ENCODE measurements around the gene GNL3. TPM values are rescaled to one million over a fixed set of nuclear protein-coding genes. Genes with fewer than 3 reads are reported as not detected.

GNL3 gene
- total and polyA plus RNA-seq, 2 of the 8 experiments (the other 6 are each of a cell fraction or from before 2014, with no cell fraction given), result 45.5 to 184 TPM

DNA sequence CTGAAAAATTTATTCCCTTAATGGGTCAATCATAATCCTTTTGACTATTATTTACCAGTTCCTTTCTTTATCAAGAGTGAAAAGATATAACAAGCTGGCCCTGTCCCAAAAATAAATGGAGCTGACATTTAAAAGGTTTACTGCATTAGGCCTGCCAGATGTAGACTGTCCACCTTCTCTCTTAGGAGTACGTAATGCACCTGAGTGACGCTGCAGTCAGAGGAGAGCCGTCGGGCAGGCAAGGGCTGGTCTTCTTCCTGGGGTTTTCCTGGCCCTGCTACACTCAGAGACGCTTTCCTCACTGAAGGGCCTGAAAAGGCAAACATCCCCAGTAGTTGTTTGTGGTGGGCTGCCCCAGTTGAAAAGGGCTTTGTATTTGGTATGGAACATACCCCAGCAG, 57.3 kb downstream of the GNL3 start:
- Histone ChIP-seq H3K9me3 (ENCODE audit: insufficient read depth in 2 of 2, low read depth in 1 of 2, low read length in 1 of 2) (no peaks in the 10 kb centered on the region), H3K36me3 (ENCODE audit: control insufficient read depth in 2 of 4, insufficient read depth in 4 of 4, low read length in 3 of 4) (peaks cover 10 to 63% (median 47%) of the 10 kb centered on the region in 4 experiments; a peak in 7 of 8 replicates), H4K5ac (ENCODE audit: insufficient read length, low read depth, low read length) (no peak overlapping the region), H3K79me2 (ENCODE audit: control insufficient read depth in 1 of 2, insufficient read depth in 2 of 2, low read length in 2 of 2) (no peaks in the 10 kb centered on the region), H2BK120ac (replicated peaks; ENCODE audit: low read depth, low read length) (no peak overlapping the region), H2BK20ac (ENCODE audit: low read length) (no peak overlapping the region), H3K14ac (ENCODE audit: insufficient read length) (no peak overlapping the region), H3K9ac (replicated peaks in 1 of 4; ENCODE audit: extremely low read depth in 1 of 4, low read depth in 3 of 4, low read length in 3 of 4) (no peak overlapping the region), H3K23me2 (ENCODE audit: low read depth, low read length) (no peaks in the 10 kb centered on the region), H3K18ac (ENCODE audit: extremely low read depth, low read length) (no peak overlapping the region), H3K56ac (replicated peaks; ENCODE audit: insufficient read length, low read depth, low read length) (no peak overlapping the region), H2BK5ac (ENCODE audit: low read depth, low read length) (no peak overlapping the region), H2AK5ac (ENCODE audit: low read depth, low read length) (no peak overlapping the region), H4K20me1 (replicated peaks in 1 of 2; ENCODE audit: control insufficient read depth in 1 of 2, insufficient read depth in 2 of 2, low read length in 2 of 2) (peaks cover 0 to 4% of the 10 kb centered on the region in 2 experiments), H4K8ac (ENCODE audit: extremely low read depth, insufficient read depth, low read length) (no peak overlapping the region), H2AFZ (ENCODE audit: low read length) (no peak overlapping the region), H3K23ac (ENCODE audit: insufficient read length) (no peak overlapping the region), H3K79me1 (ENCODE audit: low read depth, low read length) (no peaks in the 10 kb centered on the region), H2BK12ac (ENCODE audit: low read depth, low read length) (no peak overlapping the region), H3K4me2 (ENCODE audit: insufficient read depth in 1 of 2, low read depth in 2 of 2, low read length in 2 of 2) (no peak overlapping the region), H3K4me3 (ENCODE audit: extremely low read depth in 1 of 4, insufficient read depth in 2 of 4, low read depth in 3 of 4, low read length in 4 of 4) (no peak overlapping the region), H4K91ac (replicated peaks; ENCODE audit: insufficient read length, low read length) (no peak overlapping the region), H3K27ac (ENCODE audit: low read depth, low read length) (no peak overlapping the region), H2BK15ac (ENCODE audit: low read length) (no peak overlapping the region), H3K27me3 (replicated peaks in 1 of 4; ENCODE audit: control insufficient read depth in 3 of 4, extremely low read depth in 1 of 4, insufficient read depth in 3 of 4, low read length in 3 of 4) (no peaks in the 10 kb centered on the region), H3K4ac (replicated peaks; ENCODE audit: insufficient read length, low read depth, low read length) (no peak overlapping the region), H3K4me1 (replicated peaks in 1 of 4; ENCODE audit: control insufficient read depth in 3 of 4, insufficient read depth in 4 of 4, low read length in 3 of 4) (no peaks in the 10 kb centered on the region)
- FAIRE-seq (no peak), DNase-seq (ENCODE audit: low read depth in 1 of 2, low spot score in 2 of 2) (no peak)
- WGBS, 2 experiments (ENCODE audit: extremely low coverage in 1 of 2, insufficient coverage in 1 of 2, insufficient read length in 1 of 2, insufficient replicate concordance in 2 of 2, low coverage in 1 of 2, low lambda C conversion rate in 2 of 2, missing lambda C conversion rate in 1 of 2), result 95% methylated on average over 5 of the region's 5 CpGs; no CpG with 5 or more reads in 1 of the 2 experiments
- ChIA-PET CTCF (ENCODE audit: partially characterized antibody) (interaction anchor here (0.8 to 1.3 kb wide), 6 partner anchors 23 to 141 kb away, joined by 3 to 4 read pairs (median 3); partner anchors contain the start of gene ITIH3), POLR2A (ENCODE audit: partially characterized antibody) (no interaction called here)
- TF ChIP-seq SIN3A (conservative IDR thresholded peaks at IDR 0.05 in 1 of 2, IDR thresholded peaks at IDR 0.05 in 1 of 2; ENCODE audit: low read depth in 1 of 2, low read length in 2 of 2) (no peak), RAD21 (IDR thresholded peaks at IDR 0.05 in 1 of 2, conservative IDR thresholded peaks at IDR 0.05 in 1 of 2; ENCODE audit: low read depth in 2 of 2, low read length in 2 of 2) (no peak), POU5F1 (IDR thresholded peaks at IDR 0.05; ENCODE audit: low read depth, low read length) (no peak), RXRA (IDR thresholded peaks at IDR 0.05; ENCODE audit: insufficient read depth, low read depth, low read length) (no peak), POLR2AphosphoS5 (IDR thresholded peaks at IDR 0.05; ENCODE audit: low read depth, low read length) (no peak), RNF2 (IDR thresholded peaks at IDR 0.05; ENCODE audit: borderline replicate concordance, low read depth, low read length, missing control alignments, poor library complexity, severe bottlenecking) (no peak), TBP (IDR thresholded peaks at IDR 0.05; ENCODE audit: low read depth, low read length) (no peak), CEBPB (IDR thresholded peaks at IDR 0.05; ENCODE audit: low read depth, low read length) (no peak)
- TF ChIP-seq, protein P1, sequence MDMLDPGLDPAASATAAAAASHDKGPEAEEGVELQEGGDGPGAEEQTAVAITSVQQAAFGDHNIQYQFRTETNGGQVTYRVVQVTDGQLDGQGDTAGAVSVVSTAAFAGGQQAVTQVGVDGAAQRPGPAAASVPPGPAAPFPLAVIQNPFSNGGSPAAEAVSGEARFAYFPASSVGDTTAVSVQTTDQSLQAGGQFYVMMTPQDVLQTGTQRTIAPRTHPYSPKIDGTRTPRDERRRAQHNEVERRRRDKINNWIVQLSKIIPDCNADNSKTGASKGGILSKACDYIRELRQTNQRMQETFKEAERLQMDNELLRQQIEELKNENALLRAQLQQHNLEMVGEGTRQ (IDR thresholded peaks at IDR 0.05; ENCODE audit: low read length), result no peak
- TF ChIP-seq, protein P2, sequence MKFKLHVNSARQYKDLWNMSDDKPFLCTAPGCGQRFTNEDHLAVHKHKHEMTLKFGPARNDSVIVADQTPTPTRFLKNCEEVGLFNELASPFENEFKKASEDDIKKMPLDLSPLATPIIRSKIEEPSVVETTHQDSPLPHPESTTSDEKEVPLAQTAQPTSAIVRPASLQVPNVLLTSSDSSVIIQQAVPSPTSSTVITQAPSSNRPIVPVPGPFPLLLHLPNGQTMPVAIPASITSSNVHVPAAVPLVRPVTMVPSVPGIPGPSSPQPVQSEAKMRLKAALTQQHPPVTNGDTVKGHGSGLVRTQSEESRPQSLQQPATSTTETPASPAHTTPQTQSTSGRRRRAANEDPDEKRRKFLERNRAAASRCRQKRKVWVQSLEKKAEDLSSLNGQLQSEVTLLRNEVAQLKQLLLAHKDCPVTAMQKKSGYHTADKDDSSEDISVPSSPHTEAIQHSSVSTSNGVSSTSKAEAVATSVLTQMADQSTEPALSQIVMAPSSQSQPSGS (IDR thresholded peaks at IDR 0.05; ENCODE audit: low read length), result no peak

All from H1 (cell line).